GM12872 (cell line): ENCODE results near the gene DNAJC2.

Experiments used
- TF ChIP-seq, protein P1 (sequence below): IDR thresholded peaks from 3 replicates; pipeline ENCODE4 v1.5.1; 2011; ENCODE audit warnings: low read depth, mild to moderate bottlenecking, low read length, moderate library complexity; ENCODE audit not compliant: insufficient read depth

The DNAJC2 gene, protein sequence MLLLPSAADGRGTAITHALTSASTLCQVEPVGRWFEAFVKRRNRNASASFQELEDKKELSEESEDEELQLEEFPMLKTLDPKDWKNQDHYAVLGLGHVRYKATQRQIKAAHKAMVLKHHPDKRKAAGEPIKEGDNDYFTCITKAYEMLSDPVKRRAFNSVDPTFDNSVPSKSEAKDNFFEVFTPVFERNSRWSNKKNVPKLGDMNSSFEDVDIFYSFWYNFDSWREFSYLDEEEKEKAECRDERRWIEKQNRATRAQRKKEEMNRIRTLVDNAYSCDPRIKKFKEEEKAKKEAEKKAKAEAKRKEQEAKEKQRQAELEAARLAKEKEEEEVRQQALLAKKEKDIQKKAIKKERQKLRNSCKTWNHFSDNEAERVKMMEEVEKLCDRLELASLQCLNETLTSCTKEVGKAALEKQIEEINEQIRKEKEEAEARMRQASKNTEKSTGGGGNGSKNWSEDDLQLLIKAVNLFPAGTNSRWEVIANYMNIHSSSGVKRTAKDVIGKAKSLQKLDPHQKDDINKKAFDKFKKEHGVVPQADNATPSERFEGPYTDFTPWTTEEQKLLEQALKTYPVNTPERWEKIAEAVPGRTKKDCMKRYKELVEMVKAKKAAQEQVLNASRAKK

DNA sequence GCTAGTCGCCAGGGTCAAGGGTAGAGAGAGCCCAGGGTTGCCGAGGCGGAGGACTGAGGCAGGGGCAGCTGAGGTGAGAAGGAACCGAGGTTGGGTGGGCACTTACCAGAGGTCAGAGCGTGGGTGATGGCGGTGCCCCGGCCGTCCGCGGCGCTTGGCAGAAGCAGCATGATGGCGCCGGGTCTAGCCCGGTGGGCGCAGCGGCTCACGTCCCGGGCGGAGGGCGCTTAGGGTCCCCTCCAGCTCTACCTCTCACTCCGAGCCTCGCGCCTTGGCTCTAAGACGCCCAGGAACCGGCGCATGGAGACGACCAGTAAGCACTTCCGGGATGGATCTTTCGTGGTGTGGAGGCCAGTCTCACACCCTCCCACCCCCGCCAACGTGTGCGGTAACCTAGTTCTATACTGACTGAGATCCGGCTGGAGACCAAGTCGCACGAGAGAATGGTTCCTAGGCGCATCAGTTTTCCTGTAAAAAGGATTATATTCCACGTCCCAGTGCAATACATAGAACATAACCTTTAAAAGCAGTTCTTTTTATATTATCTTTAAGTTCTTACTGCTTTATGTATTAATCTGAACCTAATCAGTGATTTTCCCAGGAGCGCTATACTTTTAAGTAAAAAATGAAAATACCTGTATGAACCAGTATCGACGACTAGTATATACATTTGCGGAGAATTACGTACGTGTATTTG is at the start of gene DNAJC2:
TSS of gene DNAJC2 (minus strand) at position 315 of the 697 bp plus-strand sequence. CDS start at position 170, 145 bp downstream.
- TF ChIP-seq, protein P1, sequence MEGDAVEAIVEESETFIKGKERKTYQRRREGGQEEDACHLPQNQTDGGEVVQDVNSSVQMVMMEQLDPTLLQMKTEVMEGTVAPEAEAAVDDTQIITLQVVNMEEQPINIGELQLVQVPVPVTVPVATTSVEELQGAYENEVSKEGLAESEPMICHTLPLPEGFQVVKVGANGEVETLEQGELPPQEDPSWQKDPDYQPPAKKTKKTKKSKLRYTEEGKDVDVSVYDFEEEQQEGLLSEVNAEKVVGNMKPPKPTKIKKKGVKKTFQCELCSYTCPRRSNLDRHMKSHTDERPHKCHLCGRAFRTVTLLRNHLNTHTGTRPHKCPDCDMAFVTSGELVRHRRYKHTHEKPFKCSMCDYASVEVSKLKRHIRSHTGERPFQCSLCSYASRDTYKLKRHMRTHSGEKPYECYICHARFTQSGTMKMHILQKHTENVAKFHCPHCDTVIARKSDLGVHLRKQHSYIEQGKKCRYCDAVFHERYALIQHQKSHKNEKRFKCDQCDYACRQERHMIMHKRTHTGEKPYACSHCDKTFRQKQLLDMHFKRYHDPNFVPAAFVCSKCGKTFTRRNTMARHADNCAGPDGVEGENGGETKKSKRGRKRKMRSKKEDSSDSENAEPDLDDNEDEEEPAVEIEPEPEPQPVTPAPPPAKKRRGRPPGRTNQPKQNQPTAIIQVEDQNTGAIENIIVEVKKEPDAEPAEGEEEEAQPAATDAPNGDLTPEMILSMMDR = no peak

DNA sequence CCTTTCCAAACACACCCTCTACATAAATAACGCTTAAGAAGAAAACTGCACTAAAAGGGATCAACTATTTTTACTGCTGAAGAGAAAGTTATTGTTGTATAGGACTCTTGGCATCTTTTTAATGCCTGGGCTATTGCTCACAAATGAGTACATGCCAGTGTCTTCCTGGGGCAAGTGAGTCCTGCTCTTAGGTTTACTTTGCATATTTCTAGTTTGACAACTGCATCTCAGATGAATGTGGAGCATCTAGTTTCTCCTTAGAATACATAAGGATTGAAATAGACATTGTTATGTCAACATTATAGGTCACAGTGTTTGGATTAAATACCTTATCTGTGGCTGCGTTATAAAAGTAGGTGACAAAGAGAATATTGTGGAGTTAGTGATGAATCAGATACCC is 47.4 kb upstream of the DNAJC2 start:
- TF ChIP-seq, protein P1 = no peak

DNA sequence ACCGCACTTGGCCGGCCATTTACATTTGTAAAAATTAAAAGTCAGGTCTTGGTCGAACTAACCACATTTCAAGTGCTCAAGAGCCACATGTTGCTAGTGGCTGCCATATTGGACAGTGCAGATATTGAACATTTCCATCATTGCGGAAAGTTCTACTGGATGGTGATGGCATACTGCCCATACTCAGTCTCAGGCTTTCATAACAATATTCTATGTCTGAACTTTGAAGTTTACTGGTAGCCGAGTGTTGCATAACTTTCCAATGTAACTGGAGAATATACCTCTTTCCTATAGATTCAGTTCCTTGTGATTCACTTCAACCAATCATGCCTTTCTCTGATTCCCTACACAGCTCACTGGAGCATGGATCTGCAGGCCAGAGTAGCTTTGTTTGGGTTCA is 46.6 kb upstream of the DNAJC2 start:
- TF ChIP-seq, protein P1 = no peak

DNA sequence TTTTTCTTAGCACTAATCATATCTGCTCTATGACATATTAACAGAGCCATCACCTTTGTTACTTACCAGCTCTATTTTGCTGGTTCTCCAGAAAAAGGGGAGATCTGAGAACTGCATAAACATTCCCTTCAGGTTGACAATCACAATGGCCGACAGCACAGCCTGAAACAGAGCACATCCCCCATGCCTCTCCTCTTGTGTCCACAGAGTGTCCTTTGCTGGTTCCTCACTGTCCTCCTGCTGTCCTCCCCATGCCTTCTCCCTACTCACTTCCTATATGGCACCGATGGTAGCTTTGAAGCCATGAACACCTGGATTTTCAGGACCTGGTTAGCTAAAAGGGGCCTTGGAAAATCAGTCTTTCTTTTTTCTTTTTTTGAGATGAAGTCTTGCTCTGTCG is 44.7 kb upstream of the DNAJC2 start:
- TF ChIP-seq, protein P1 = no peak

DNA sequence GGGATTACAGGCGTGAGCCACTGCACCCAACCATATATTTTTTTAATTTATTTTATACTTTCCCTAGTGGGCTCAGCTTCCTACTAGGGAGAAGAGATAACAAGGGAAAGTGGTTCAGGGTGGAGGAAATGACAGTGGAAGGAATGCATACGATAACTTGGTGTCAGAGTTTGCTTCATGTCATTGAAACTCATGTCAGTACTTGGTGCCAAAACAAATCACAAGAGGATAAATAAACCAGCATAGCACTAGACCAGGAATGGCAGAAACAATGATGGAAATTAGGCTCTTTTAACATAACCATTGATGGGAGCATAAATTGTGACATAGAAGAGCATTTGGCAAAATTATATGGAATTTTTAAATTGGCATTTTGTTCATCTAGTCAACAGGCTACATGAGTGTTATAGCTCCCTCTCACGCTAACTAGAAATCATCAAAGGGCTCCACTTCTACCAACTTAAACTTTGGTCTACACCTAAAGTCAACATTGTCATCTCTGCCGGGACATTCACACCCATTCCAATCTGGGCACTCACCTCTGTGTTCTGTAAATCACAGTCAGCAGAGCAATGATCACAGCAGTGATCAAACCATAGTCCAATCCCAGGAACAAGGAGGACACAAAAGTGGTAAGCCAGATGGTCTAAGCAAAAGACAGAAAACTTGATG is 44.0 kb upstream of the DNAJC2 start:
- TF ChIP-seq, protein P1 = no peak

DNA sequence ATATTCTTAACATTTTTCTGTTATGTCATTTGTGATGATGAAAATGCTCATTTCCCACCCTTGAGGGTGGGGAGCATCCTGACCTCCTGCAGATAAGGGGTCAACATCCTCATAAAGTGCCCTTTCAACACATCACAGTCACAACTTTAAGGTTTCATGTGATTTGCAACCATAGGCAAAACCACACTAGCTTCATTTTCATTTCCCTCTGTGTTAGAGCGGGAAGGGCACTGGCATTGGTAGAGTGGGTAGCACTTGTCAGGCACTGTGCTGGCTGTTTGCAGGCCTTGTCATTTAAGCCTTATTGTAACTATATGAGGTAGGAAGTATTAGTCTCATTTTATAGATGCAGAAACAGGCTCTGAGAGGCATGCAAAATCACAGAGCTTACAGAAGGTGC is 42.7 kb upstream of the DNAJC2 start:
- TF ChIP-seq, protein P1 = no peak

DNA sequence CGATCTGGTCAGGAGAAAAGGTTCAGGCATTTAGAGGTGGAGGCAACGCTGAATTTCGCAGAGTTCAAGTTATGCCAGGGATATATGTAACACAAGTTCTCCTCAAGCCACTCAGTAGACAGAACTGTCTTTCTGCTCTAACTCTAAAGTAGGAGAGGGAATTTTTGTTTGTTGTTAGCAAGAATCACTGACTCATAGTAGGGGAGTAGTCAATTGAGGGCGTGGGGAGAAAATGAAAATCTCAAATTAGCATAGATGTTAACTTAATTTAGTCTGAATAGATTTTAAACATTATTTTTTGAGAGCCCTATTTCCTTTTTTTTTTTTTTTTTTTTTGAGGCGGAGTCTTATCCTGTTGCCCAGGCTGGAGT is 37.5 kb upstream of the DNAJC2 start:
- TF ChIP-seq, protein P1 = no peak
